HUES6 (cell line): ENCODE data around the gene BMPR2.
"Not testable (repeated sequence)": the region's sequence is repeated elsewhere in the genome, so short reads cannot be mapped to it uniquely, and the experiment has no call there.

ENCODE experiments used
- H3K27ac ChIP-seq: 2 replicates; pipeline ENCODE4 v1.7.0; 2013; ENCODE audit warnings: low read depth, mild to moderate bottlenecking, low read length, inconsistent platforms
- H3K27me3 ChIP-seq: 2 replicates; pipeline ENCODE4 v1.6.1; 2013; ENCODE audit warnings: low read length; ENCODE audit not compliant: control insufficient read depth, insufficient read depth
- H3K36me3 ChIP-seq: 2 replicates; pipeline ENCODE4 v1.6.1; 2013; ENCODE audit warnings: low read length; ENCODE audit not compliant: control insufficient read depth, insufficient read depth
- H3K4me1 ChIP-seq: 2 replicates; pipeline ENCODE4 v1.6.1; 2013; ENCODE audit warnings: low read length; ENCODE audit not compliant: control insufficient read depth, insufficient read depth
- H3K4me3 ChIP-seq: 2 replicates; pipeline ENCODE4 v1.5.1; 2013; ENCODE audit warnings: low read depth, low read length
- H3K9ac ChIP-seq: one replicate; pipeline ENCODE4 v1.6.1; 2013; ENCODE audit warnings: mild to moderate bottlenecking, low read length
- H3K9me3 ChIP-seq: 2 replicates; pipeline ENCODE4 v1.6.1; 2013; ENCODE audit warnings: low read depth, low read length; ENCODE audit not compliant: control insufficient read depth, insufficient read depth

Gene BMPR2

GRCh38 chr2:202382684-202383083, 6.6 kb downstream of the BMPR2 start:
- no peak overlapping the region for H3K4me3 ChIP-seq
- H3K4me1 ChIP-seq: peaks cover 3% of the 10 kb centered on the region; the same call in 1 of the 2 replicates
- H3K27ac ChIP-seq: no peak overlapping the region
- H3K9me3 ChIP-seq: no peaks in the 10 kb centered on the region
- H3K36me3 ChIP-seq: peaks cover 10% of the 10 kb centered on the region
- H3K9ac ChIP-seq: no peak overlapping the region
- no peaks in the 10 kb centered on the region for H3K27me3 ChIP-seq

GRCh38 chr2:202386495-202386894, 10.4 kb downstream of the BMPR2 start:
- not testable (repeated sequence) for H3K4me3 ChIP-seq, H3K4me1 ChIP-seq, H3K36me3 ChIP-seq, H3K27me3 ChIP-seq, H3K9ac ChIP-seq, H3K9me3 ChIP-seq, H3K27ac ChIP-seq

GRCh38 chr2:202387608-202388342, 11.6 kb downstream of the BMPR2 start:
- Histone ChIP-seq H3K36me3 (peaks cover 6% of the 10 kb centered on the region), H3K27me3 (no peaks in the 10 kb centered on the region), H3K27ac (no peak overlapping the region), H3K9me3 (no peaks in the 10 kb centered on the region), H3K4me3 (no peak overlapping the region), H3K4me1 (no peaks in the 10 kb centered on the region), H3K9ac (no peak overlapping the region)

- H3K4me3 ChIP-seq: no peak overlapping the region
- H3K27me3 ChIP-seq: no peaks in the 10 kb centered on the region
- no peak overlapping the region for H3K27ac ChIP-seq
- H3K9ac ChIP-seq: no peak overlapping the region
- H3K9me3 ChIP-seq: no peaks in the 10 kb centered on the region
- no peaks in the 10 kb centered on the region for H3K36me3 ChIP-seq
- peaks cover 7% of the 10 kb centered on the region; the same call in 1 of the 2 replicates for H3K4me1 ChIP-seq
These were observed 24.8 kb downstream of the BMPR2 start for GRCh38 chr2:202400941-202401340.

- no peaks in the 10 kb centered on the region for H3K27me3 ChIP-seq
- no peak overlapping the region for H3K4me3 ChIP-seq
- no peak overlapping the region for H3K27ac ChIP-seq
- H3K36me3 ChIP-seq: no peaks in the 10 kb centered on the region; the same call in 1 of the 2 replicates
- H3K9me3 ChIP-seq: no peaks in the 10 kb centered on the region
- H3K9ac ChIP-seq: no peak overlapping the region
- H3K4me1 ChIP-seq: peaks cover 6% of the 10 kb centered on the region; the same call in 1 of the 2 replicates
These were observed 29.7 kb downstream of the BMPR2 start for GRCh38 chr2:202405798-202406197.

GRCh38 chr2:202406445-202406978, 30.4 kb downstream of the BMPR2 start:
- Histone ChIP-seq H3K4me3 (no peak overlapping the region), H3K36me3 (no peaks in the 10 kb centered on the region; the same call in 1 of the 2 replicates), H3K9me3 (peaks cover 3% of the 10 kb centered on the region; the same call in 1 of the 2 replicates), H3K27ac (no peak overlapping the region), H3K9ac (no peak overlapping the region), H3K27me3 (no peaks in the 10 kb centered on the region), H3K4me1 (no peaks in the 10 kb centered on the region)

- Histone ChIP-seq H3K9ac (no peak overlapping the region), H3K4me3 (no peak overlapping the region), H3K36me3 (no peaks in the 10 kb centered on the region; the same call in 1 of the 2 replicates), H3K27me3 (no peaks in the 10 kb centered on the region), H3K4me1 (no peaks in the 10 kb centered on the region), H3K9me3 (peaks cover 3% of the 10 kb centered on the region; the same call in 1 of the 2 replicates), H3K27ac (no peak overlapping the region)
These were observed 32.5 kb downstream of the BMPR2 start for GRCh38 chr2:202408546-202409140.

GRCh38 chr2:202410092-202410491, 34.0 kb downstream of the BMPR2 start:
- Histone ChIP-seq H3K4me1 (no peaks in the 10 kb centered on the region), H3K9me3 (peaks cover 3% of the 10 kb centered on the region; the same call in 1 of the 2 replicates), H3K27me3 (no peaks in the 10 kb centered on the region), H3K27ac (no peak overlapping the region), H3K4me3 (no peak overlapping the region), H3K36me3 (no peaks in the 10 kb centered on the region; the same call in 1 of the 2 replicates), H3K9ac (no peak overlapping the region)

- Histone ChIP-seq H3K36me3 (no peaks in the 10 kb centered on the region; the same call in 1 of the 2 replicates), H3K9ac (no peak overlapping the region), H3K9me3 (peaks cover 7% of the 10 kb centered on the region; the same call in 1 of the 2 replicates), H3K4me1 (no peaks in the 10 kb centered on the region), H3K27ac (no peak overlapping the region), H3K27me3 (no peaks in the 10 kb centered on the region), H3K4me3 (no peak overlapping the region)
These were observed 35.0 kb downstream of the BMPR2 start for GRCh38 chr2:202411097-202411496.

- peak overlapping the region; percentile 84; the same call in 1 of the 2 replicates for H3K27ac ChIP-seq
- H3K9me3 ChIP-seq: peaks cover 4% of the 10 kb centered on the region; the same call in 1 of the 2 replicates
- H3K9ac ChIP-seq: peak overlapping the region; percentile 58
- no peaks in the 10 kb centered on the region for H3K36me3 ChIP-seq
- H3K4me1 ChIP-seq: peaks cover 32% of the 10 kb centered on the region
- no peaks in the 10 kb centered on the region for H3K27me3 ChIP-seq
- H3K4me3 ChIP-seq: no peak overlapping the region
These were observed 41.9 kb downstream of the BMPR2 start for GRCh38 chr2:202418027-202418426.

- peaks cover 4% of the 10 kb centered on the region; the same call in 1 of the 2 replicates for H3K9me3 ChIP-seq
- H3K36me3 ChIP-seq: no peaks in the 10 kb centered on the region
- 0 out of 2 replicates have a peak overlapping the region, but pooled peaks have one; percentile 20 for H3K4me3 ChIP-seq
- H3K27me3 ChIP-seq: no peaks in the 10 kb centered on the region
- H3K4me1 ChIP-seq: peaks cover 32% of the 10 kb centered on the region
- H3K27ac ChIP-seq: peak overlapping the region; percentile 85; the same call in 1 of the 2 replicates
- H3K9ac ChIP-seq: peak overlapping the region; percentile 58
These were observed 42.4 kb downstream of the BMPR2 start for GRCh38 chr2:202418511-202418910.
